ENCODE results near the gene C10orf88. TPM values are rescaled to one million over a fixed set of nuclear protein-coding genes. Genes with fewer than 3 reads are reported as not detected.

The C10orf88 gene
- total and polyA plus RNA-seq, 2 of the 13 experiments (the other 11 are each of a cell fraction or from before 2014, with no cell fraction given), result 4.6 to 11.8 TPM

GRCh38 chr10:122911889-122912484 lies 42.0 kb downstream of the C10orf88 start (continued):
- peak; percentile 99 for TF ChIP-seq MZF1 (CRISPR knock-in tag; IDR thresholded peaks at IDR 0.05; ENCODE audit: borderline replicate concordance)
- peak; percentile 100 for TF ChIP-seq MXD1 (CRISPR knock-in tag; IDR thresholded peaks at IDR 0.05)
- TF ChIP-seq RXRA (CRISPR knock-in tag; IDR thresholded peaks at IDR 0.05), result peak; percentile 78; the same call in 1 of the 2 replicates
- TF ChIP-seq KLF13 (CRISPR knock-in tag; IDR thresholded peaks at IDR 0.05), result peak; percentile 100
- TF ChIP-seq ZNF501 (CRISPR knock-in tag; IDR thresholded peaks at IDR 0.05), result peak; percentile 99
- no peak for TF ChIP-seq HNRNPLL (IDR thresholded peaks at IDR 0.05; ENCODE audit: low read depth, low read length, poor library complexity, severe bottlenecking)
- TF ChIP-seq ZNF280D (CRISPR knock-in tag; IDR thresholded peaks at IDR 0.05), result peak; percentile 100
- TF ChIP-seq MTA3 (CRISPR knock-in tag; IDR thresholded peaks at IDR 0.05), result peak; percentile 98
- no peak for TF ChIP-seq PCBP2 (optimal IDR thresholded peaks at IDR 0.05; ENCODE audit: low read depth, low read length, poor library complexity, severe bottlenecking)
- peak; percentile 100 for TF ChIP-seq ZSCAN5A (CRISPR knock-in tag; IDR thresholded peaks at IDR 0.05; ENCODE audit: borderline replicate concordance)
- peak; percentile 95 for TF ChIP-seq ZNF672 (CRISPR knock-in tag; IDR thresholded peaks at IDR 0.05)
- TF ChIP-seq PHF5A (CRISPR knock-in tag; IDR thresholded peaks at IDR 0.05; ENCODE audit: low read depth, unreplicated experiment), result peak; percentile 99
- TF ChIP-seq RARG (CRISPR knock-in tag; IDR thresholded peaks at IDR 0.05; ENCODE audit: low read depth), result peak; percentile 100
- peak; percentile 80 for TF ChIP-seq BRD4 (CRISPR knock-in tag; IDR thresholded peaks at IDR 0.05)
- peak; percentile 97 for TF ChIP-seq DDIT3 (CRISPR knock-in tag; IDR thresholded peaks at IDR 0.05)
- TF ChIP-seq ZNF710 (CRISPR knock-in tag; IDR thresholded peaks at IDR 0.05; ENCODE audit: borderline replicate concordance), result peak; percentile 98
- TF ChIP-seq ZBTB21 (CRISPR knock-in tag; IDR thresholded peaks at IDR 0.05), result peak; percentile 95
- peak; percentile 100 for TF ChIP-seq ZSCAN20 (CRISPR knock-in tag; IDR thresholded peaks at IDR 0.05; ENCODE audit: borderline replicate concordance)
- TF ChIP-seq ZNF878 (CRISPR knock-in tag; IDR thresholded peaks at IDR 0.05), result peak; percentile 100
- peak; percentile 71 for TF ChIP-seq MTA1 (CRISPR knock-in tag; IDR thresholded peaks at IDR 0.05; ENCODE audit: borderline replicate concordance)
- peak; percentile 98 for TF ChIP-seq ZNF335 (CRISPR knock-in tag; IDR thresholded peaks at IDR 0.05)
- TF ChIP-seq ZNF549 (CRISPR knock-in tag; IDR thresholded peaks at IDR 0.05), result peak; percentile 98

Measured in HepG2 (cell line).